ENCODE results near the gene PHLPP1.
A peak's percentile ranks its signal among the peaks of the same experiment; 100 is the strongest.
"Not testable (repeated sequence)": the region's sequence is repeated elsewhere in the genome, so short reads cannot be mapped to it uniquely, and the experiment has no call there.

Gene PHLPP1

DNA sequence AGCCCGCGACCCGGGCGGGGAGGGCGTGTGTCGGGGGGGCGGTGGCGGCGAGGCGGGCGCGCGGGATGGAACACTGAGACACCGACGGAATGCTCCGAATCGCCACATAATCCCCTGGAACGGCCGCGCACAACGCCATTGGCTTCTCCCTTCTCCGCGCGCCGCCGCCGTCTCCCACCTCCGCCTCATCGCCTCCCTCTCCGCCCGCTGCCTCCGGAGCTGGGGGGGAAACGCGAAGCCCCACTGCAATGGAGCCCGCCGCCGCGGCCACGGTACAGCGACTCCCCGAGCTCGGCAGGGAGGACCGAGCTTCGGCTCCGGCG, at the start of gene PHLPP1:
Gene PHLPP1 (plus strand): TSS at position 106 of the 323 bp plus-strand sequence. CDS start 143 bp downstream, at position 249.
- no peak for DNase-seq (ENCODE audit: low read depth, low spot score)

DNA sequence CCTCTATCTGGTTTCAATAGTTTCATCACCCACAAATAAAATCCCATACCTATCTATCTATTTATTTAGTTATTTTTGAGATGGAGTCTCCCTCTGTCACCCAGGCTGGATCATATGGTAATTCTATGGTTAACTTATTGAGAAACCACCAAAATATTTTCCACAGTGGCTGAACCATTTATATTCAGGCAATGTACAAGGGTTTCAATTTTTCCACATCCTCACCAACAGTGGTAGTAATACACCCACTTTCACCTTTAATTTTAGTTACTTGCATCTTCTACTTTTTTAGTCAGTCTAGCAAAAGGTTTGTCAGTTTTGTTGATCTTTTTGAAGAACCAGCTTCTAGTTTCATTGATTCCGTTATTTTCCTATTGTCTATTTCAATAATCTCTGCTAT, 46.1 kb upstream of the PHLPP1 start:
- no peak for DNase-seq (ENCODE audit: low read depth, low spot score)

DNA sequence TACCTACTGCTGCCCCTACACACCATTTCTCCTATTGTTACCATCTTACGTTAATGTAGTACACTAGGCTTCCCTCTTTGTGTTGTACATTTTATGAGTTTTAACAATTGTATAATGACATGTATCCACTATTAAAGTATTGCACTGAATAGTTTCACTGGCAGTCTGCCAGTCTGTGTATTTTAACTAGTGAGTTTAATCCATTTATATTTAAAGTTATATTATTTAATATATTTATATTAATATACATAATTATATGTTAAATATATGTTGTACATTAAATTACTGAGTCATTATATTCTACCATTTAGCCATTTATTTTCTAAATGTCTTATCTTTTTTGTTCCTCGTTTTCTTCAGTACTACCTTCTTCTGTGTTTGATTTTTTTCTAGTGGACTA, 44.8 kb upstream of the PHLPP1 start:
- DNase-seq (ENCODE audit: low read depth, low spot score) = no peak

DNA sequence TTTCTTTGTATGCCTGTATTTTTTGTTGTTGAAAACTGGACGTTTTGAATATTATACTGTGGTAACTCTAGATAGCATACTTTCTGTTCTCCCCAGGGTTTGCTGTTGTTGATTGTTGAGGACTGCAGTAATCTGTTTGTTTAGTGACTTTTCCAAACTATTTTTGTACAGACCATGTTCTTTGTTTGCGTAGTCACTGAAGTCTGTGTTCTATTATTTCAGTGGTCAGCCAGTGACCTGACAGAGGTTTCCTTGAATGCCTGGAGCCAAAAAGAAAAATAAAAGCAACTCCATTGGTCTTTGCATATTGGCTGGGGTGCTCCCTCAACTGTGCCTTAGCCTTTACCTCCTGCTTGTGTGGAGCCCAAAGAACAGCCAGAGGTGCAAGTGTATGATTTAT, 42.7 kb upstream of the PHLPP1 start:
- peak; percentile 64 for DNase-seq (ENCODE audit: low read depth, low spot score)

DNA sequence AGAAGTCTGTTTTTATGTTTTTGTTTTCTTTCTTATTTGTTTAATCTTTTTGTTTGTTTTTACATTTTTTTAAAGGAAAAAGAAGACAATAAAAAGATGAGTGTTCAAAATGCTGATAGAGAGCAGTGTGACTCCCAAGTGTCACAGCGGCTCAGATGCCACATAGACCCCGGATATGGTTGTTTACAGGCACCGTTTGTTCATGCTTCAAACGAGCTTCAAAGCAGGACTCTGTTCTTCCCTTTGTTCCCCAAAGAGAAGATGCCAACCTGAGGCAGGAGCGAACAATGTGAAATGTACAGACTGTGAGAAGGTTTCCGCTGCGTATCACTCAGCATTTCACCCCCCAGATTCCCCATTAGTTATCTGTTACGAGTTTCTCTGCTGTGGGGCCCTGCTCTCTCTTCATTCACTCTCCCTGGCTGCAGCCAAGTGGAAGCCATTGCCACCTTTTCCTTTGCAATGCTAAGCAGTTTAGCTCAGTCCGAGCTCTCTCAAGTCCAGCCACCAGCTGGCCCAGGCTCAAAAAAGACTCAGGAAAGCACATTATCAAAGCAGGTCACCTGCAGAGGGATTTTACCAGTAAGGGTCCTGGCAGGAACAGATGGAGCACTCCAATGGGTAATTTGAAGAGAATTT, 36.4 kb upstream of the PHLPP1 start:
- no peak for DNase-seq (ENCODE audit: low read depth, low spot score)

DNA sequence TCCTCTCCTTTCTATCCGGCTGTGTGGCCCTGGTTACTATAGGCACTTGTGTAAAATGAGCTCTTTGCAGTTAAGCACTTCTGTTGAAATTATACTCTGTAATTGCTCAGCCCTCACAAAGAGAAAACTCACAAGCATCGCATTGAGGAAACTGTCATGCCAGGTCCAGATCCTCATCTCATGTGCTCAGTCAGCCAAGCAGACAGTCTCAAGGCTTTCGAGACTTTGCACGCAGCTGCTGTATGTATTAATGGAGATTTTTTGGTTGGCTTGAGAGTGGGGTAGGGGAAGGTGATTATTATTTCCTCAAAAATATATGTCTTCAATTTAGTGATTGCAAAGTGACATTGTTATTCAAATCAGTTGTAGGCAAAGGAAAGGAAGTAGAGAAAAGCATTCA, 33.0 kb upstream of the PHLPP1 start:
- no peak for DNase-seq (ENCODE audit: low read depth, low spot score)

DNA sequence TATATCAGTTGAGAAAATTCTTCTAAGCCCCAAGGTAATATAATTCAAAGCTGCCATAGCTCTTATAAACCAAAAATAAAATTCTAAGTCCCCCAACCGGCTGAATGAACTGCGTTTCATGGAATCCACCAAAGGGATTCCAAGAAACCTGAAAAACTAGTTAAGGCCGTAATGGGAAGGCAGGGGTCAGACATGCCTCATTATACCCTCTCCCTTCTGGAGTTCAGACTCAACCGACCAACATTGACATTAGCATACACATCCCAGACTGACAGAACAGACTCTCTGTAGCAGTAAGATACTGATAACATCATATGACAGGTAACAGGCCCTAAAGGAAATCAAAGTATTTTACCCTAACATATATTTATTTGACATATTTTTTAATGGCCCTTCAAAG, 31.4 kb upstream of the PHLPP1 start:
- no peak for DNase-seq (ENCODE audit: low read depth, low spot score)

DNA sequence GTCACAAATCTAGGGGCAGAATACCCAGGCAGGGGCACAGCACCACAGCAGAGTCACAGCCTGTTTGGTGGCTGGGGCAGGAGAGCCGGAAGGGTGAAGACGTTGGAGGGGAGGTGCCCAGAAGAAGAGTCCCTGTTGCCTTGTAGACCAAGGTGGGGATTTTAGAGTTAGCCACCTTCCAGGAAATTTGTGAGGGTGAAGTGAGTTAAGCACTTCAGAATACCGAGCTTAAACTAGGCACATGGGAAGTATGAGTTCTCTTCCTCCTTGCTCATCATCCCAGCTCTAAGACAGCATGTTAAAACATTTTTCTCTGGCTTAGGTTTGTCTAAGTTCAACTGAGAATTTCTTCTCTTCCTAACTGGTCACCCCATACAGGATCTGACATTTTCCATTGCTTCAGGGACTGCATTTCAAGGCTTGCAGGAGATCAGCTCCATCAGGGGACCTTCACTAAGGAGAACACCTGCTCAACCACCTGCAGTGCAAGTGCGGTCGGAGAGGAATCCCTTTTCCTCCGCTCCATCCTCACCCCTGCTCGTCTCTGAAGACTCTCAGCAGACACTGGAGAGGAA, 26.5 kb upstream of the PHLPP1 start:
- no peak for DNase-seq (ENCODE audit: low read depth, low spot score)

DNA sequence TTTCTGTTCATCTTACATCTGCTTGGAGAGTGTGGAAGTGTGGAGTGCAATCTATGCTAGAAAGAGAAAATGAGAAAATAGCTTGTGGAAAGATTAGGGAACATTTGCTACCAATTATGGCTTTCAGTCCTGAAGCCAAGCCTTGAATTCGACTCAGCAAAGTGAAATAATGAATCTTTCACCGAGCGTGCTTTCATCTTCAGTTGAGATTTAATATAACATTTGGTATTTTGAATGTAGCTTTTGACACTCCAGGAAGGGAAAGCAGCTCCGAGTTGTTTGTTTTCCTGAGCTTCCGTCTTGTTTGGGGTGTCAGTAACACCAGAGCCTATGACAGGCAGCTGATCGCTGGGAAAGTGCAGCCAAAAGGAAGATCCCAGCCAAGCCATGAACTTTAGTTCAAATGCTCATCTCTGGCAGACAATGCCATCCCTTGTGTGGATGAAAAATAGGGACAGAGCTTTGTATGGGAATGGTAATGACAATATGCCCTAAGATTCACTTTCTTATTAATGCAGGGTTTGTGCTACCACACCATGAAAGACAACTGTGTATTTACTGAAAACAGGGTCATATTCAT, 25.0 kb upstream of the PHLPP1 start:
- DNase-seq (ENCODE audit: low read depth, low spot score) = no peak

DNA sequence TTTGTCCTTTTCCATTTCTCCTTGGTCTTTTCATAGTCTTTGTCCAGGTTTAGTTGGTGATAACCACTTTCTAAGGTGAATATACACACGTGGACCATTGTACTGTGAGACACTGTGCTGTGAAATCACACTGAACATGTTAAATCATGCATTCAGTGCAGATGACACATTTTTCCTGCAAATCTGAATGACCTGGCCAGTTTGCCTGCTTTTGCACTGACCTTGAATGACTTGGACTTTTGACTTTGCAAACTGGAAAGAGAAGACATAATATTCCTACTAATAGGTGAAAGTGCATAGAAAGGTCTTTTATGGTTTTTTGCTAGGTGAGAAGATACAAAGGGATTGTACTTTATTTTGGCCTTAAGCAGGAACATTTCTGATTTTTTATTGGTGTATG, 21.7 kb upstream of the PHLPP1 start:
- no peak for DNase-seq (ENCODE audit: low read depth, low spot score)

DNA sequence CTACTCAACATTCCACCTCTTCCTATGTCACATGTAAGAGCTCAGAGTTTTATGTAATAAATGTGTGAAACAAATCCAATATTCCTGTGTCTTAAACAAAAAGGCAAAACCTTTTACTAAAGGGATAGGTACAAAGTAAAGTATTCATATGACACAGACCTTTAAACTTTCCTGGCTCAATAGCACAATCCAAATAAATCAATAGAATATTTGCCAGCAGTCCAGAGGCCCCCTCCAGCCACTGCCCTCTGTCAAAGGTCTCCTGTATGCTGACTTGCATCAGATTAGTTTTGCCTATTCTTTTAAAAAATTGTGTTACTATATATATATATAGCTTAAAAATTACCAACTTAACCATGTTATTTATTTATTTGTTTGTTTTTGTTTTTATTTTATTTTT, 17.7 kb upstream of the PHLPP1 start:
- no peak for DNase-seq (ENCODE audit: low read depth, low spot score)

DNA sequence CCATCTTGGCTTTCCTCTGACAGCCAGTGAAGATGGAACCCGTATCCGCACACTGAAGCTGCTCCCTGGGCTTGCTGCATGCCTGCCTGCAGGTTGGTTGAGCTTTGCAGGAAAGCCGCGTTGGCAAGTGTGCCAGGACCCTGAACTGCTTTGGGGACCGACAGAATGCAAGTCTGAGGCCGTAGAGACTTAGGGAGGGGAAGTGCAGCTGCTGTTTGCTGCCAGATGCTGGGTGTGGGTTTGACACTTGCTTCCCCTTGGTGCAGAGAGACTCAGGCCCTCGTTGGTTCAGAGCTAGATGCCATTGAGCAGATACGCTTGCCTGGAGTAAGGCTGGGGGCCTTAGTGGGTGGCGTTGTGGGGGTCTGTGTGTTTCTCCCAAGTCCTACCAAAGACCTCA, 13.1 kb upstream of the PHLPP1 start:
- no peak for DNase-seq (ENCODE audit: low read depth, low spot score)

DNA sequence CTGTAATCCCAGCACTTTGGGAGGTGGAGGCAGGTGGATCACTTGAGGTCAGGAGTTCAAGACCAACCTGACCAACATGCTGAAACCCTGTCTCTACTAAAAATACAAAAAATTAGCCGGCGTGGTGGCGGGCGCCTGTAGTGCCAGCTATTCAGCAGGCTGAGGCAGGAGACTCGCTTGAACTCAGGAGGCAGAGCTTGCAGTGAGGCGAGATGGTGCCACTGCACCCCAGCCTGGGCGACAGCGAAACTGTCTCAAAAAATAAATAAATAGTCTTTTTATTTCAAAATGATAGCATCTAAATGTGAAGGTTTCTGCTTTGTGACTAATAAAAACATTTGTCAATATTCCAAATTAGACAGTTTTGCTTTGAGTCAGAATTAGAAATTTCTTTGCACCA, 8.5 kb upstream of the PHLPP1 start:
- not testable (repeated sequence) for DNase-seq (ENCODE audit: low read depth, low spot score)

DNA sequence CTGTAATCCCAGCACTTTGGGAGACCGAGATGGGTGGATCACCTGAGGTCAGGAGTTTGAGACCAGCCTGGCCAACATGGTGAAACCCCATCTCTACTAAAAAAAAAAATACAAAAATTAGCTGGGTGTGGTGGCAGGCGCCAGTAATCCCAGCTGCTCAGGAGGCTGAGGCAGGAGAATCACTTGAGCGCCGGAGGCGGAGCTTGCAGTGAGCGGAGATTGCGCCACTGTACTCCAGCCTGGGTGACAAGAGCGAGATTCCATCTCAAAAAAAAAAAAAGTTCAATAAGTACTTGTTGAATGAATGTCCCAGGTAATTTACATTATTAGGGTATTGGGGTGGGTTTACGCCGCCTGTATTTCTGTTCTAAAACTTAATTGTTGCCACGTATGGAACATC, 5.4 kb upstream of the PHLPP1 start:
- DNase-seq (ENCODE audit: low read depth, low spot score) = not testable (repeated sequence)

DNA sequence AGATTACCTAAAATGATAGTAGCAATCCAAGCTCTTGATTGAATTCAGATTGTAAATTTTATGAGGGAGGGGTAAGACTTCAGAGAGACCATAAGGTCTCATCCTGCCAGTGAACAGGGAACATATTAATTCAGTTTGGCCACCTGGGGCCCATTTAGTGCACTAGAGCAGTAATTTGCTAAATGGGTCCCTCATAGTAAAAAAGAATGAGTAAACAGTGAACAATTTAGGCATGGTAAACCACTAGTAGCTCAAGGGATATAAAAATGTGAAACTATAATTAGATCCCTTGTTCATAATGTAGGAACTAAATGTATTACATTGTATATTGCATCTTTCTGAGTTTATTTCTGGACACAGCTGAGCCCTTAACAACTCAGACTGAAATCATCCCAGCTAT, 4.9 kb upstream of the PHLPP1 start:
- DNase-seq (ENCODE audit: low read depth, low spot score) = no peak

DNA sequence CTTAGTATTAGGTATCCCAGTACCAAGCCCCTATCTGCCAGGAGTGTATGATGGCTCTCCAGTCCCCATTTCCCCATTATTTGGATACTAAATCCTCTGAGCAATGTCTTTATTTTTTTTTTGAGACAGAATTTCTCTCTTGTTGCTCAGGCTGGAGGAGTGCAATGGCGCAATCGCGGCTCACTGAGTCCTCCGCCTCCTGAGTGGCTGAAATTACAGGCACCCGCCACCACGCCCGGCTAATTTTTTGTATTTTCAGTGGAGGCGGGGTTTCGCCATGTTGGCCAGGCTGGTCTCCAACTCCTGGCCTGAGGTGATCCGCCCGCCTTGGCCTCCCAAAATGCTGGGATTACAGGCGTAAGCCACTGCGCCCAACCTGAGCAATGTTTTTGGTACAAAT, 3.6 kb upstream of the PHLPP1 start:
- no peak for DNase-seq (ENCODE audit: low read depth, low spot score)

DNA sequence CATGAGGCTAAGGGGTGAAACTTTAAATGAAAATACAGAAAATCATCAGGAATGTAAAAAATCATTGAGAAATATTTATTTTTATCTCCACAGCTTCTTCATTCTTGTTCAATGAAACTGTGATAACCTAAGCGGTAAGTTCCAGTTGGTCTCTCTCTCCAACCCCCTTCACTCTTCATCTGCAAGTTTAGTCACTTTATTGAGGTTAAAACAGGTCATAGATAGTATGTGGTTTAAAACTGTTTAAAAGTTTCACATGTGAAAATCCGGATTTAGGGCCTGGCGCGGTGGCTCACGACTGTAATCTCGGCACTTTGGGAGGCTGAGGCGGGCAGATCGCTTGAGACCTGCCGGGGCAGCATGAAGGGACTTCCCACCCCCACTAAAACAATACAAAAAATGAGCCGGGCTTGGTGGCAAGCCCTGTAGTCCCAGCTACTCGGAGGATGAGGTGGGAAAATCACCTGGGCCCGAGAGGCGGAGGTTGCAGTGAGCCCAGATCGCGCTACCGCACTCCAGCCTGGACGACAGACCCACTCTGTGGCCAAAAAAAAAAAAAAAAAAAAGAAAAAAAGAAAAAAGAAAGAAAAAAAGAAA, 1.6 kb upstream of the PHLPP1 start:
- no peak for DNase-seq (ENCODE audit: low read depth, low spot score)

DNA sequence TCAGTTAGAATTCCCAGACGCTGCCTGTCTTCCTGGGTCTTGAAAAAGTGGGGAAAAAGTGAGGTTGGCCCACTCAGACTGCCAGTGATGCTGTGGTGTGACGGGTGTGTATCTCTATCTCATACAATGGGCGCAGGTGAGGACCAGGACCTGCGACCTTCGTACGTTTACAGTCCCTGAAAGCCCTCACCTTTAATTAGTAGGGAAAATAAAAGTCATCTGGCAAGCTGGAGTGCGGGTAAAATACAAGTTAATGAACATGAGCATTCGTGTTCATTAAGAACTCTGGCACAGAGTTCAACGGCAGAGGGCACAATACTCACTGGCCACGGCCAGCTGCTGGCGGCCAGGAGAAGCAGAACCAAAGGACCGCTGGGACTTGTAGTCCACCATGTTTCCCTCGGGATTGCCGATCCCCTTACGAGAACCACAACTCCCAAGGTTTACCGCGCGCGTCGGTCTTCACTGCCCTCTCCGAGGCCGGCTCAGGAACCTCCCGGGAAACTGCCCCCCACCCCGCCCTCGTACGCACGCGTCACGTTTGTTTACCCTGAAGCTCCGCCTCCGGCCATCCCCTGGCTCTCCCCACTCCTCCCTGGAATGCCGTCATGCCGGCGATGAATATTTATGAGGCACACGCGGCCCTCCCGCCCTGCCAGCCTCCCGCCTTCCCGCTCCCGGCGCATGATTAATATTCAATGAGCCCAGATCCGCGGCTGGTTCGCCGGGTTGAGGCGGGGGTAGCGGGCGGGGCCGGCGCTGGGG, 488 bp upstream of the PHLPP1 start:
- DNase-seq (ENCODE audit: low read depth, low spot score) = peak; percentile 99

DNA sequence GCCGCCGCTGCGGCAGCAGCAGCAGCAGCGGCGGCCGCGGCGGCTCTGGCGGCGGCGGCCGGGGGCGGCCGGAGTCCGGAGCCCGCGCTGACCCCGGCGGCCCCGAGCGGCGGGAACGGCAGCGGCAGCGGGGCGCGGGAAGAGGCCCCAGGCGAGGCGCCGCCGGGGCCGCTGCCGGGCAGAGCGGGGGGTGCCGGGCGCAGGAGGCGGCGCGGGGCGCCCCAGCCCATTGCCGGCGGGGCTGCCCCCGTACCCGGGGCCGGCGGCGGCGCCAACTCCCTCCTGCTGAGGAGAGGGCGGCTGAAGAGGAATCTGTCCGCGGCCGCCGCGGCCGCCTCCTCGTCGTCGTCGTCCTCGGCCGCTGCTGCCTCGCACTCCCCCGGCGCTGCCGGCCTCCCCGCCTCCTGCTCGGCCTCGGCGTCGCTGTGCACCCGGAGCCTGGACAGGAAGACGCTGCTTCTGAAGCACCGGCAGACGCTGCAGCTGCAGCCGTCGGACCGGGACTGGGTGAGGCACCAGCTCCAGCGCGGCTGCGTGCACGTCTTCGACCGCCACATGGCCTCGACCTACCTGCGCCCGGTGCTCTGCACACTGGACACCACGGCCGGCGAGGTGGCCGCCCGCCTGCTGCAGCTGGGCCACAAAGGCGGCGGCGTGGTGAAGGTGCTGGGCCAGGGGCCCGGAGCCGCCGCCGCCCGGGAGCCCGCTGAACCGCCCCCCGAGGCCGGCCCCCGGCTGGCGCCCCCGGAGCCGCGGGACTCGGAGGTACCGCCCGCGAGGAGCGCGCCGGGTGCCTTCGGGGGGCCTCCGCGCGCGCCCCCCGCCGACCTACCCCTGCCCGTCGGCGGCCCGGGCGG, 646 bp downstream of the PHLPP1 start:
- no peak for DNase-seq (ENCODE audit: low read depth, low spot score)

DNA sequence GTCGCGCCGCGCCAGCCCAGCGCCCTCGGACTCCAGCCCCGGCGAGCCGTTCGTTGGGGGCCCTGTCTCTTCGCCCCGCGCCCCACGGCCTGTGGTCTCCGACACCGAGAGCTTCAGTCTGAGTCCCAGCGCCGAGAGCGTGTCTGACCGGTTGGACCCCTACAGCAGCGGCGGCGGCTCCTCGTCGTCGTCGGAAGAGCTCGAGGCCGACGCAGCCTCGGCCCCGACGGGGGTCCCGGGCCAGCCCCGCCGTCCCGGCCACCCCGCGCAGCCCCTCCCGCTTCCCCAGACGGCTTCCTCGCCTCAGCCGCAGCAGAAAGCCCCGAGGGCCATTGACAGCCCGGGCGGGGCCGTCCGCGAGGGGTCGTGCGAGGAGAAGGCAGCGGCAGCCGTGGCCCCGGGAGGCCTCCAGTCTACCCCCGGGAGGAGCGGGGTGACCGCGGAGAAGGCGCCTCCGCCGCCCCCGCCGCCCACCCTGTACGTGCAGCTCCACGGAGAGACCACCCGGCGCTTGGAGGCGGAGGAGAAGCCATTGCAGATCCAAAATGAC, 1.4 kb downstream of the PHLPP1 start:
- no peak for DNase-seq (ENCODE audit: low read depth, low spot score)
